GM21737 (cell line): Measurements from ENCODE around the gene DZIP1L.
A peak's percentile ranks its signal among the peaks of the same experiment; 100 is the strongest.
"Not testable (repeated sequence)": the region's sequence is repeated elsewhere in the genome, so short reads cannot be mapped to it uniquely, and the experiment has no call there.

Source experiments
- ATAC-seq: cut with Tn5 transposase; IDR thresholded peaks from one replicate; pipeline ENCODE4 v1.9.1; 2021; ENCODE audit warnings: mild to moderate bottlenecking, moderate library complexity; ENCODE audit not compliant: unreplicated experiment

The DZIP1L gene, protein sequence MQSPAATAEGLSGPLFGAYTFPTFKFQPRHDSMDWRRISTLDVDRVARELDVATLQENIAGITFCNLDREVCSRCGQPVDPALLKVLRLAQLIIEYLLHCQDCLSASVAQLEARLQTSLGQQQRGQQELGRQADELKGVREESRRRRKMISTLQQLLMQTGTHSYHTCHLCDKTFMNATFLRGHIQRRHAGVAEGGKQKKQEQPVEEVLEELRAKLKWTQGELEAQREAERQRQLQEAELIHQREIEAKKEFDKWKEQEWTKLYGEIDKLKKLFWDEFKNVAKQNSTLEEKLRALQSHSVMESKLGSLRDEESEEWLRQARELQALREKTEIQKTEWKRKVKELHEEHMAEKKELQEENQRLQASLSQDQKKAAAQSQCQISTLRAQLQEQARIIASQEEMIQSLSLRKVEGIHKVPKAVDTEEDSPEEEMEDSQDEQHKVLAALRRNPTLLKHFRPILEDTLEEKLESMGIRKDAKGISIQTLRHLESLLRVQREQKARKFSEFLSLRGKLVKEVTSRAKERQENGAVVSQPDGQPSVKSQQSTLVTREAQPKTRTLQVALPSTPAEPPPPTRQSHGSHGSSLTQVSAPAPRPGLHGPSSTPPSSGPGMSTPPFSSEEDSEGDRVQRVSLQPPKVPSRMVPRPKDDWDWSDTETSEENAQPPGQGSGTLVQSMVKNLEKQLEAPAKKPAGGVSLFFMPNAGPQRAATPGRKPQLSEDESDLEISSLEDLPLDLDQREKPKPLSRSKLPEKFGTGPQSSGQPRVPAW

GRCh38 chr3:138114988-138115971 lies at the start of gene DZIP1L:
Gene DZIP1L, minus strand, starts transcription at chr3:138115608. Its CDS starts 11,637 bp downstream, at chr3:138103971.
- ATAC-seq = peak; percentile 87

DNA sequence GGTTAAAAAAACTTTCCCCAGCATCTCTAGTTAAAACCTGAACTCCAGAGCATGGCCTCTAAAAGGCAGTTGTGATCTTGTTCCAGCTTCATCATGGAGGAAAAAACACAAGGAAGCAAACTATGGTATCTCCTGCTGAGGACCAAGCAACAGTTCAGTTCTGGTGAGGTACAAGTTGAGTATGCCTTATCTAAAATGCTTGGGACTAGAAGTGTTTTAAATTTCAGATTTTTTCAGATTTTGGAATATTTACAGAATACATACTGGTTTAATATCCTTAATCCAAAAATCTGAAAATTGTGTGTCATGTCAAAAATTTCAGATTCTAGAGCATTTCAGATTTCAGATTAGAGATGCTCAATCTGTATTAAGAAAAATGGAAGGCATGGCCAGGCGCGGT lies 49.7 kb upstream of the DZIP1L start:
- no peak for ATAC-seq

GRCh38 chr3:138157743-138158142 lies 42.3 kb upstream of the DZIP1L start:
- no peak for ATAC-seq

- ATAC-seq = no peak
Measured at GRCh38 chr3:138154534-138154933, 39.1 kb upstream of the DZIP1L start.

DNA sequence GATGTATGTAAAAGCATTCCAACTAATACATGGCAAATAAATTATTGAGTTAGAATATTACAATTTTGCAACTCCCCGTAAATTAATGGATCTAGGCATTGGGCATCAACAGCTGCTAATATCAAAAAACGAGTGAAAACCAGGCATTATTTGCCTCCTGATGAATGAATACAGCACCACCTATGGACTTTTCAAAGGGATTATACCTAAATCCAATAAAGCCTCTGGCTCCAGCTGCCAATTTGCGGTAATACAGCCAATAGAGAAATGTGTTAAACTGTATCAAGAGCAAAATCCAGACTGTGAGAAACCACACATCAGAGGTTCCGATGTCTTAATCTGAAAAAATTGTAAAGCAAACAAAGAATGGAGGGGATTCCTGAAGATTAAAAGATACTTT lies 33.1 kb upstream of the DZIP1L start:
- ATAC-seq = no peak

GRCh38 chr3:138142181-138142580 lies 26.8 kb upstream of the DZIP1L start:
- ATAC-seq = not testable (repeated sequence)

DNA sequence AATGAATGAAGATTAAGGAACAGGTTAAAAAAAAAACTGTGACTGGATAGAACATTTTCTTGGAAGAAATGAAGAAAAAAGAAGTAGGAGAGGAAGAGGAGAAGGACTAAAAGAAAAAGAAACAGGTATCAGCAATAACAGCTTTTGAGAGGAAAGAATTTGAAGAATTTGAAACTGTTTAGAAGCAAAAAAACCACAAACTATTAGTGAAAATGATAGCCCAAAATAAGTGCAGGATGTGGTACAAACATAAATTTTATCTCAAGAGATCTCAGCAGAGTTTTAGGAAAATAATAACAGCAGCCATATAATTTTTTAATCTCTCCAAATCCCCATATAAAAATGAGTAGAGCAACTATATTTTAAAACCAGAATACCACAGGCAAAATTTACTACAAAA lies 25.5 kb upstream of the DZIP1L start:
- ATAC-seq = no peak

- ATAC-seq = no peak
Measured at GRCh38 chr3:138139691-138140090, 24.3 kb upstream of the DZIP1L start.

DNA sequence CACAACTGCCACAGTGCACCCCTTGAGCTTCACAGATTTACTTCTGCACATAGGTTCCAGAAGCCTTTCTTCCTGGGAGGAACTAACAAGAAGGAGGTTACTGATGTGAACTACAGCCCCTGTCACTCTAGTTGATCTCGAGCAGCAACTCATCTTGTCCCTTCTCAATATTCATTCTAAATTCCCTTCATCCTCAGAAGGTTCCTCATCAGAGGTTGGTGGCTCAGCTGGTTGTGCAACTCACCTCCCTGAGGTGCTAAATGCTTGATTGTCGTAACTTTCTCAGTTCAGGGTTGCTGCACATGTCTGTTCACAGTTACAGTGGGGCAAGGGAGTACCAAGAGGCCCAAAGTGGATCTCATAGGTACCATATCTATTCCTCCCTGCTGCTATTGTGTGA lies 22.5 kb upstream of the DZIP1L start:
- no peak for ATAC-seq

DNA sequence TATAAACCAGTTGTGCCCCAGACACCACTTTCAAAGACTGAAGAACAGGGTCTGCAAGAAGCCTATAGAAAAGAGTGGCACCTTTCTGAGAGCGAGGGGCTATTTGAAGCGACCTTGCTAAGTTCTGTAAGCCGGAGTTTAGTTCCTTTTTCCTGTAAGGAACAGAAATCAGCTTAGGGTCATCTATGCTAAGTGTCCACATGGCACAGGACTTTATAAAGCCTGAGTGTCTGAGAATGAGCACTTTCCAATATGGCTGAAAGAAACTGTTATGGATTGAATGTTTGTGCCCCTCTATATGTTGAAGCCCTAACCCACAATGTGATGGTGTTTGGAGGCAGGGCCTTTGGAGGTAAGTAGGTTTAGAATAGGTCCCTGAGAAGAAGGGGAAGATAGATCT lies 20.8 kb upstream of the DZIP1L start:
- no peak for ATAC-seq

- ATAC-seq = no peak
Measured at GRCh38 chr3:138135833-138136194, 20.4 kb upstream of the DZIP1L start.

DNA sequence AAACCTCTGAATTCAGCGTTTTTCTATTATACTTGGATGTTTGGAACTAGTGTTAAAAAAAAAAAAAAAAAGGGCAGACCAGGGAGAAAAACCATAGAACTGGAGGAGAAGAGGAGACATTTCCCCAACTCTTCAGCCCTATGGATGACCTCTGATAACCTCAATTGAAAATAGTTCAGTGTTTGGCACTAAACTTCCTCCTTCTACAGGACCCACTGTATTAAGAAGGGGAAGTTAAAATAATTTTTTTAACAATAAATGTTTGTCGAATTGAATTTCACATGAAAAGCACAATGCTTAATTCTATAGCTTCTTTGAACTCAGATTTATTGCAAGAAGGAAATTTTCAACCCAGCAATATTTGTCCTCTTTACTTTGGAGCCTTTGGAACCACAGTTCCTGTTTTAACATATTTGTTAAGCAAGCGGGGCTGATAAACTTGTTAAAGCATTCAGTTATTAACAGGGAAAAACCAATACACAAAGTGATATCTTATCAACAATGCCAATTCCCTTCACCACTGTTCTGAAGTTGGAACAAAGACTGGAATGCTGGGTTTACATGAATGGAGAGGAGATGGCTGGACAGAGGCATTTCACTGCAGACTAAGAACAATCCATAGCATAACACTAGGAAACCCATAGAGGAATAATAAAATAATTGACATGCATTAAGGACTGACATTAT lies 19.9 kb upstream of the DZIP1L start:
- ATAC-seq = no peak

DNA sequence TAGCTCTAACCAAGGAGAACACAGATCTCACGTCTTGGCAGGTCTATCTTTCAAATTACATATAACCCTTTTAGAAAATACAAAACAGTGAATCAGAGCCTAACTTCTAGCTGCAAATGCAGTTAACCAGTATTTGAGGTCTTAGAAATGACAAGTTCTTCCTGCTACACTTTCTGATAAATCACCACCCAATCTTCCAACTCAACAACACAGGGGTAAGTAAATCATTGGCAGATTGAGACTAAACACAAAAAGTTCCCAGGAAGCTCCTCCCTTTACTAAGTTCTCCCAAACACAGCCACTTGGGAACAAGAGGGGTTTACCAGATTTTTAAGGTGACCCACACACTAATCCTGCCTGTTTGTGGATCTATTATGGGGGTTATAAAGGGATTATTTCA lies 16.8 kb upstream of the DZIP1L start, which contains the start of gene A4GNT:
Gene A4GNT, minus strand, starts transcription at position 152 of the 400 bp plus-strand sequence. CDS start 1,134 bp downstream, outside the sequence.
- no peak for ATAC-seq

DNA sequence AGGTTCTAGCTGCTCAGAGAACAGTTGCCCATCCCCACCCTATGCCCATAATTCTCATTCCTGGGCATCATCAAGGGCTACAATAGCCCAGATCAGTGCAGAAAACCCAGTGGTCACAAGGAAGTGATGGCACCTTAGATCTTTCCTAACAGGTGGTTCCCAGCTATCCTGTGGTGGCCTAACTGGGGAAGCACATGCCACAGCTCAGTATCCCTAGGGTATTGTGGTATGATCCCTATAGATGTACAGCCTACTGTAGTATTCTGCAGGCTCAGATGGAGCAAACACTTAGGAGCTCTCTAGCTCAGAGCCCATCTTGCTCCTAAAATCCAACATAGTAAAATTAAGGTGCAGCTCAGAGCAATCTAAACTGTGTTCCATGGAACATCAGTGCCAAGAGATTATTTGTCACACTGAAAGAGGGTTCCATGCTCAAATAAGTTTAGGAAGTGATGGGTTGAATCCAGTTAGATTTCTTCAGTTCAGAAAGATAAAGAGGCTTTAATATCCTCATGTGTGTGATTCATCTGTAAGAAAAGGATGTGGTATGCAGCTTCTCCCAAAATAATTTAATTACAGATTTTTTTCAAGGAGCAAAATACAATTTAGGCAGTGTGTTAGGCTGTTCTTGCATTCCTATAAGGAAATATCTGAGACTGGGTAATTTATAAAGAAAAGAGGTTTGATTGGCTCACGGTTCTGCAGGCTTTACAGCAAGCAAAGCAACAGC lies 12.4 kb upstream of the DZIP1L start:
- no peak for ATAC-seq

- no peak for ATAC-seq
Measured at GRCh38 chr3:138125548-138126221, 10.3 kb upstream of the DZIP1L start.

DNA sequence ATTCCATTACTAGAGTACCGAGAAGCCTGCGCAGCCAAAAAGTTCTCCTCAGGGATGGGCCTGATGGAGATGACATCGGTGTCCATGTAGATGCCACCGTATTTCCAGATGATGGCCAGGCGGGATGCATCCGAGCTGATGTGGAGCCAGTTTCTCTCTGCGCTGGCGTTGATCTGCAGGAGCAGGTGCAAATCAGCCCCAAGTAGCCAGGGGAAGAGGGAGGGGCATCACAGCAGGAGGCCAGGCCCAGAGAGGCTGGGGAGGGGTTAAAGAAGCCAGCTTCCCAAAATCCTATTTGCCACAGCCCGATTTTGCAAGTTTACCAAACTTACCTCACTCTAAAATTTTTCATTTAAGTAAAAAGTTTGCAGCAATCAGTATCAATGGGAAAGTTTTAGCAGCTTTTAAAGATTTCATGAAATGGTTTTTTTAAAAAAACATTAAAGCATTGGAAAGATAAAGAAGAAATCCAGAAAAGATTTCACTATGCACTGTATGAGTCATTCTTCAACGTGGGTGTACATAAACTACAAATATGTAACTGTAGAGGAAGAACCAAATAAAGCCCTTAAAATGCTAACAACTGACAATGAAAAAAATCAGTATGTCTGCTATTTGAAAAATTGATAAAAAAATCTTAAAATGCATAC lies 9.4 kb upstream of the DZIP1L start:
- ATAC-seq = no peak

GRCh38 chr3:138124188-138124587 lies 8.8 kb upstream of the DZIP1L start:
- ATAC-seq = no peak

GRCh38 chr3:138119423-138119766 lies 4.0 kb upstream of the DZIP1L start:
- ATAC-seq = no peak
